ENCODE results near the gene UGT1A1.

DNA sequence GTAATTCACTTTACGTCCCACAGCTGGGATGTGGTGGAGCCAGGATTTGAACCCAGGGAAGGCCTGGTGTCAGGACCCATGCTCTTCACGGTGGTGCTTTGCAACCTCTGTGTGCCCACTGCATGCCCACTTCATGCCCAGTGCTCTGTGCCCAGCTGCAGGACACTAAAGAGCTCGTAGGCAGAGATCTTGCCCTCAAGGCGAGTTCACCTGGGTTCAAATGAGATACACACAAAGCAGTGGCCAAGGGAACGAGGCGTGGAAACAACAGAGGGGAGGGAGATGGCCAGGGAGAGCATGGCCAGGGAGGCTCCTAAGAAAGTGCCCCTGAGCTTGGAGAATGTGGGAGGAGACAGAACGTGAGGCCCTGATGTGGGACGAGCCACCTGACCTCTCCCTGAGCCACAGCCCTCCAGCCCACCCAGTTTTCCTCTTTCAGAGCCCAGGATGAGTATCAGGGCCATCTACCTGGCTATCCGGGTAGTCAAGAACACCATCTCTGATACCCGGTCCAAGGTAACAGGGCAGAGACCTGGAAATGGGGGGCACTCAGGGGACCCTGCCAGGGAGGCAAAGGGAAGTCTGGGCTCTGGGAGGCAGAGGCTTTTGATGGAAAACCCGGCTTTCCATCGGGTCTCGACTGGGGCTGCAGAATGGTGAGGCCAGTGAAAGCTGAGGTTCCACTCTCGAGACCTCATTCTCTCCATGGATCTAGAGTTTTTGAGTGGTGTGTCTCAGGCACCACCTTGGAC lies 38.4 kb downstream of the UGT1A1 start:
- TF ChIP-seq, protein P1, sequence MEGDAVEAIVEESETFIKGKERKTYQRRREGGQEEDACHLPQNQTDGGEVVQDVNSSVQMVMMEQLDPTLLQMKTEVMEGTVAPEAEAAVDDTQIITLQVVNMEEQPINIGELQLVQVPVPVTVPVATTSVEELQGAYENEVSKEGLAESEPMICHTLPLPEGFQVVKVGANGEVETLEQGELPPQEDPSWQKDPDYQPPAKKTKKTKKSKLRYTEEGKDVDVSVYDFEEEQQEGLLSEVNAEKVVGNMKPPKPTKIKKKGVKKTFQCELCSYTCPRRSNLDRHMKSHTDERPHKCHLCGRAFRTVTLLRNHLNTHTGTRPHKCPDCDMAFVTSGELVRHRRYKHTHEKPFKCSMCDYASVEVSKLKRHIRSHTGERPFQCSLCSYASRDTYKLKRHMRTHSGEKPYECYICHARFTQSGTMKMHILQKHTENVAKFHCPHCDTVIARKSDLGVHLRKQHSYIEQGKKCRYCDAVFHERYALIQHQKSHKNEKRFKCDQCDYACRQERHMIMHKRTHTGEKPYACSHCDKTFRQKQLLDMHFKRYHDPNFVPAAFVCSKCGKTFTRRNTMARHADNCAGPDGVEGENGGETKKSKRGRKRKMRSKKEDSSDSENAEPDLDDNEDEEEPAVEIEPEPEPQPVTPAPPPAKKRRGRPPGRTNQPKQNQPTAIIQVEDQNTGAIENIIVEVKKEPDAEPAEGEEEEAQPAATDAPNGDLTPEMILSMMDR (IDR thresholded peaks at IDR 0.05) = no peak
- no peak for TF ChIP-seq EP300 (IDR thresholded peaks at IDR 0.05; ENCODE audit: low read depth)
- no peak for TF ChIP-seq POLR2A (IDR thresholded peaks at IDR 0.05)

Data from transverse colon (tissue), 3 donors.